HG03558 (cell line): Measurements from ENCODE around the gene CHD1L.
"Not testable (repeated sequence)": the region's sequence is repeated elsewhere in the genome, so short reads cannot be mapped to it uniquely, and the experiment has no call there.

Source experiments
- ATAC-seq: cut with Tn5 transposase; IDR thresholded peaks from one replicate; pipeline ENCODE4 v1.9.1; 2021; ENCODE audit warnings: moderate number of reproducible peaks; ENCODE audit not compliant: unreplicated experiment; ENCODE audit errors: extremely low read depth

Gene CHD1L

GRCh38 chr1:147225193-147225730, 17.2 kb upstream of the CHD1L start, which contains the start of gene FMO5:
TSS of gene FMO5 (minus strand) at chr1:147225339. CDS start at chr1:147225029, 310 bp downstream.
- no peak for ATAC-seq

DNA sequence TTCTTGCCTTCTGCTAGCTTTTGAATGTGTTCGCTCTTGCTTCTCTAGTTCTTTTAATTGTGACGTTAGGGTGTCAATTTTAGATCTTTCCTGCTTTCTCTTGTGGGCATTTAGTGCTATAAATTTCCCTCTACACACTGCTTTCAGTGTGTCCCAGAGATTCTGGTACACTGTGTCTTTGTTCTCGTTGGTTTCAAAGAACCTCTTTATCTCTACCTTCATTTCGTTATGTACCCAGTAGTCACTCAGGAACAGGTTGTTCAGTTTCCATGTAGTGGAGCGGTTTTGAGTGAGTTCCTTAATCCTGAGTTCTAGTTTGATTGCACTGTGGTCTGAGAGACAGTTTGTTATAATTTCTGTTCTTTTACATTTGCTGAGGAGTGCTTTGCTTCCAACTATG, 11.5 kb upstream of the CHD1L start:
- not testable (repeated sequence) for ATAC-seq

GRCh38 chr1:147233903-147234302, 8.6 kb upstream of the CHD1L start:
- not testable (repeated sequence) for ATAC-seq

- ATAC-seq, result no peak
Observed at GRCh38 chr1:147235822-147236221, 6.7 kb upstream of the CHD1L start.

GRCh38 chr1:147236448-147236847, 6.0 kb upstream of the CHD1L start:
- no peak for ATAC-seq

- ATAC-seq, result no peak
Observed at GRCh38 chr1:147236959-147237791, 5.3 kb upstream of the CHD1L start.

GRCh38 chr1:147238053-147238902, 4.2 kb upstream of the CHD1L start:
- no peak for ATAC-seq

DNA sequence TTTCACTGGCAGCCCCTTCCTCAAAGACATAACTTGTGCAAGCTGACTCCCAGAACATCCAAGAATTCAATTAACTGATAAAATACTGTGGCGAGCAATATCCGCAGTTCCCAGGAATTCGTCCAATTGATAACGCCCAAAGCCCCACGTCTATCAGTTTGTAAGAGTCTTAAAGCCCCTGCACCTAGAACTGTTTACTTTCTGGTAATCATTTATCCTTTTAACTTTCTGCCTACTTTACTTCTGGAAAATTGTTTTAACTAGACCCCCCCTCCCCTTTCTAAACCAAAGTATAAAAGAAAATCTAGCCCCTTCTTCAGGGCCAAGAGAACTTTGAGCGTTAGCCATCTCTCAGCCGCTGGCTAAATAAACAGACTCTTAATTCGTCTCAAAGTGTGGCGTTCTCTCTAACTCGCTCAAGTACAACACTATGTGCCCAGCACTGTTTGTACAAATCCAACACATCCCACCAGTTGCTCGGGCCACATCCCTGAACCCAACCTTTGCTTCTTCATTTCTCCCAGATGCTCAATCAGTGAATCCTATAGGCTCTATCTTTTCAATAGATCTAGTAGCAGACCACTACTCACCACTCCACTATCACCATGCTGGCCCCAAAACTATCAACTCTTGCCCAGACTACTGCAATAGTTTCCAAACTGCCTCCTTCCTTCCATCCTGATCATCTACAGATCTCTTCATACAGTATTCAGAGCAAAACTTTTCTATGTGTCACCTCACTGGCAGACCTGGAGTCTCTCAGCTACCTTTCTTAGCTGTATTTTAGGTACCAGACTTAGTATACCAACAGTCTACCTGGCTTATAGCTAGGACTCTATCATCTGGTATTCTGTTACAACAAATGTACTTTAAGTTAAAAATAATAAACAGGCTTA, 3.3 kb upstream of the CHD1L start:
- no peak for ATAC-seq

DNA sequence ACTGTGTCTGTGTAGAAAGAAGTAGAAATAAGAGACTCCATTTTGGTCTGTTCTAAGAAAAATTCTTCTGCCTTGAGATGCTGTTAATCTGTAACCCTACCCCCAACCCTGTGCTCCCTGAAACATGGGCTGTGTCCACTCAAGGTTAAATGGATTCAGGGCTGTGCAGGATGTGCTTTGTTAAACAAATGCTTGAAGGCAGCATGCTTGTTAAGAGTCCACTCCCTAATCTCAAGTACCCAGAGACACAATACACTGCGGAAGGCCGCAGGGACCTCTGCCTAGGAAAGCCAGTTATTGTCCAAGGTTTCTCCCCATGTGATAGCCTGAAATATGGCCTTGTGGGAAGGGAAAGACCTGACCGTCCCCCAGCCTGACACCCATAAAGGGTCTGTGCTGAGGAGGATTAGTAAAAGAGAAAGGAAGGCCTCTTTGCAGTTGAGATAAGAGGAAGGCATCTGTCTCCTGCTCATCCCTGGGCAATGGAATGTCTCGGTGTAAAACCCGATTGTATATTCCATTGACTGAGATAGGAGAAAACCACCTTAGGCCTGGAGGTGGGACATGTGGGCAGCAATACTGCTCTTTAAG, 2.3 kb upstream of the CHD1L start:
- not testable (repeated sequence) for ATAC-seq

DNA sequence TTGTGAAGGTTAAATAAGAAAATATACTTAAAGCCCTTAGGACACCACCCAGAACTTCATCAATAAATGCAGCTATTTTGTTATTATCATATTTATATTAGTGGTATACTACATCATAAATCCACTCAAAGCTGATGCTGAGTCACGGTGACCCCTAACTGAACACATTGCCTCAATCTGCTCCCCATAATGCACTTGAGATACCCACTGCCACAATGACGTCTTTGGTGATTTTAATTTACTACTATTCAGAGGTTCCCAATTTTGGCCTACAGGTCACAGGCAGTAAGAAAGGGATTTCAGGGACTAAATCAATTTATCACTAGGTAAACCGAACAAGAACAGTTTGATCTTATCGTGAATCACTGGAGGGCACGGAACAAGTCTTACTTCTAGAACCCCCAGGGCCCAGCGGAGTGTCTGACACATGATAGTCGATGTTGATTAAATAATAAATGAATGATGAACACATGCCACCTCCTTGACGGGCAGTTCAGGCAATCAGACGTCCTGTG, 493 bp upstream of the CHD1L start:
- ATAC-seq, result no peak

DNA sequence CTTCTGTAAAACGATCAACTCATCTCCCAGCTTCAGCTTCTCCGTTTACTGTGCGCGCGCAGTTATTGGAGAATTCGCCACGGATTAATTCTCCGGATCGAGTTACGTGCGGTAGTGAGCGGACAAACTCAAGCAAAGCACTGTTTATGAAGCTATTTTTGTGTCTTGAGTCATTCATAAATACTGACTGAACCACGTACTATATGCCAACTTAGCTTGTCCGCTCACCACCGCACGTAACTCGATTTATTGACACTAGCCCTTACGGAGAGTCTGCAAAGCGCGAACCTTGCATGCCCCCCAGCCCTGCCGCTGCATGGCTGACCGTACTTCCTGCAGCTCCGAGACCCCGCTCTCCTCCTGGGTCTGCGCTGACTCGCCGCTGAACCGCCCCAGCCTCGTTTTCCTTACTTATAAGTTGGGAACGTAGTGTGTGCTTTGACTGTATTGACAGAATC, 773 bp downstream of the CHD1L start:
- ATAC-seq, result no peak

GRCh38 chr1:147243841-147244240, 1.4 kb downstream of the CHD1L start:
- no peak for ATAC-seq

GRCh38 chr1:147245129-147245528, 2.6 kb downstream of the CHD1L start:
- no peak for ATAC-seq

DNA sequence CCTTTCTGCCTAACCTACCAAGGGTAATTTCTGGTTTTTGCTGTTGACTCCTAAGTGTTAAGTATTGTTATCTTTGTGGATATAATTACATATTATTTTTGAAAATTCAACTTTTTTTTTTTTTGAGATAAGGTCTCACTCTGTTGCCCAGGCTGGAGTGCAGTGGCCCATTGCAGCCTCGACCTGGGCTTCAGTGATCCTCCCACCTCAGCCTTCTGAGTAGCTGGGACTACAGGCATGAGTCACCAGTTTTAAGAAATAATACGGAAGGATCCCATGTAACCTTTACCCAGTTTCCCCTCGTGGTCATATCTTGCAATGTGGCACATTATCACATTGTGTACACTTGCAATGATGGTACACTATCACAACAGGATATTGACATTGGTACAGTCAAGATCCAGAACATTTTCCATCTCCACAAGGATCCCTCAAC, 3.1 kb downstream of the CHD1L start:
- no peak for ATAC-seq

GRCh38 chr1:147246044-147246690, 3.7 kb downstream of the CHD1L start:
- no peak for ATAC-seq

- ATAC-seq, result no peak
Observed at GRCh38 chr1:147246910-147247655, 4.6 kb downstream of the CHD1L start.

- no peak for ATAC-seq
Observed at GRCh38 chr1:147247656-147248238, 5.3 kb downstream of the CHD1L start.

DNA sequence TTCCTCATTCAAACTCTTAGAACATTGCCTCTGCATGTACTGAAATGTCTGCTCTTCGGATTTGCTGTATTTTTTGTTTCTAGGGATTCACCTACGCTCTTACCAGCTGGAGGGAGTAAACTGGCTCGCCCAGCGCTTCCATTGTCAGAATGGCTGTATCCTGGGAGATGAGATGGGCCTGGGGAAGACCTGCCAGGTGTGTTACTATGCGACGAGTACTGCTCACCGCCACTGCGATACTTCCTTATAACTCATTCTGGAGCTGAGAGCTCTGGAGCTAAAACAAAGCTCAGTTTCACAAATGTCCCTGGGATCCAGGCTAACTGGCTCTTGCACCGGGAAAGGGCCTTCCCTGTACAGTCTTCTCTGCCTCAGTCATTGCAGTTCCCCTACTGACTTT, 10.1 kb downstream of the CHD1L start:
- ATAC-seq, result no peak
